Thyroid gland (tissue), 4 donors: ENCODE measurements around the gene SLC5A1.

Source experiments
- POLR2A ChIP-seq, 2 donors: fragments of 450-650 bp; IDR thresholded peaks; one replicate each; pipeline ENCODE4 v1.6.1; 2017; ENCODE audit warnings: antibody characterized with exemption in 2 of 2, mild to moderate bottlenecking in 2 of 2, moderate library complexity in 1 of 2
- TF ChIP-seq, protein P1 (sequence below), 6 experiments: fragments of 200-600 bp in 3 of 6; fragments of 450-650 bp in 3 of 6; sonication (generic) in 3 of 6; IDR thresholded peaks; one replicate each; pipeline ENCODE4 v1.5.1; 2016 to 2019; ENCODE audit warnings: antibody characterized with exemption in 6 of 6, mild to moderate bottlenecking in 2 of 6, inconsistent platforms in 1 of 6, moderate library complexity in 1 of 6

DNA sequence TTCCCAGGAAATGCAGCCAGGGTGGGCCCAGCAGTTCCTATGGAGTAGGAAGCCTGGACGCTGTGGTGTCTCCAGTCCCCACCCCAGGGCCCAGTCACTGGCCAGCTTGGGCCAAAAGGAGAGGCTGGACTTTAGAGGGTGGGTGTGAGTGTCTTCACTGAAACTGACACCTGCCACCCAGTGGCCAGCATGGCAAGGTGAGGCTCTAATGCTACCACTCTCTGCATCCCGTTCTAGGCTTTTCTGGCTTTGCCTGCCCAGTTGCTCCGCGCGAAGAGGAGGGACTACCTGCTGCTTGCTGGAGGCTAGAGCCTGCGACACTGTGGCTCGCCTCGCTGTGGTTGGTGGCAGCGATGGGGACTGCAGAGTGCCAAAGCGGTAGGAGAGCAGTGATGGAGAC, 80.6 kb downstream of the SLC5A1 start:
- TF ChIP-seq, protein P1, sequence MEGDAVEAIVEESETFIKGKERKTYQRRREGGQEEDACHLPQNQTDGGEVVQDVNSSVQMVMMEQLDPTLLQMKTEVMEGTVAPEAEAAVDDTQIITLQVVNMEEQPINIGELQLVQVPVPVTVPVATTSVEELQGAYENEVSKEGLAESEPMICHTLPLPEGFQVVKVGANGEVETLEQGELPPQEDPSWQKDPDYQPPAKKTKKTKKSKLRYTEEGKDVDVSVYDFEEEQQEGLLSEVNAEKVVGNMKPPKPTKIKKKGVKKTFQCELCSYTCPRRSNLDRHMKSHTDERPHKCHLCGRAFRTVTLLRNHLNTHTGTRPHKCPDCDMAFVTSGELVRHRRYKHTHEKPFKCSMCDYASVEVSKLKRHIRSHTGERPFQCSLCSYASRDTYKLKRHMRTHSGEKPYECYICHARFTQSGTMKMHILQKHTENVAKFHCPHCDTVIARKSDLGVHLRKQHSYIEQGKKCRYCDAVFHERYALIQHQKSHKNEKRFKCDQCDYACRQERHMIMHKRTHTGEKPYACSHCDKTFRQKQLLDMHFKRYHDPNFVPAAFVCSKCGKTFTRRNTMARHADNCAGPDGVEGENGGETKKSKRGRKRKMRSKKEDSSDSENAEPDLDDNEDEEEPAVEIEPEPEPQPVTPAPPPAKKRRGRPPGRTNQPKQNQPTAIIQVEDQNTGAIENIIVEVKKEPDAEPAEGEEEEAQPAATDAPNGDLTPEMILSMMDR (IDR thresholded peaks at IDR 0.05), result no peak
- no peak for TF ChIP-seq POLR2A (IDR thresholded peaks at IDR 0.05)
